Endothelial cell of umbilical vein (primary cell): Measurements from ENCODE around the gene BEX3. TPM values are rescaled to one million over a fixed set of nuclear protein-coding genes. Genes with fewer than 3 reads are reported as not detected.

Experiments
- BruUV-seq: library from RNA; stranded (reverse); fragments of 400-500 nt; replicated peaks from 2 replicates; lab custom pipeline; 2021; lab: Mats Ljungman, UMichigan
- CTCF ChIA-PET: fragments of 300-600, 350-600 bp; sonication (Branson Sonifier 250); formaldehyde crosslinking; loops from one replicate; lab custom pipeline; 2021; ENCODE audit warnings: antibody characterized with exemption, inconsistent platforms; lab: Charles Lee
- POLR2A ChIA-PET: fragments of 300-600, 350-600 bp; sonication (Branson Sonifier 250); formaldehyde crosslinking; loops from one replicate; lab custom pipeline; 2021; ENCODE audit warnings: antibody characterized with exemption, inconsistent platforms; lab: Charles Lee
- DNase-seq: peaks from one replicate; pipeline ENCODE4 v3.0.0-alpha.2; 2011; ENCODE audit warnings: low read depth, low spot score
- FAIRE-seq: peaks from 2 replicates; lab custom pipeline; 2011; peaks lifted over from hg19 to GRCh38; lab: Jason Lieb, UNC
- H2AFZ ChIP-seq: 2 replicates; pipeline ENCODE4 v1.6.0; 2012; ENCODE audit warnings: low read depth, low read length, control low read depth, inconsistent platforms
- H3K27ac ChIP-seq: 2 replicates; pipeline ENCODE4 v1.5.1; 2011; ENCODE audit warnings: low read depth, mild to moderate bottlenecking, control low read depth, low read length, moderate library complexity; ENCODE audit not compliant: insufficient read depth
- H3K27me3 ChIP-seq, 2 experiments: 2 replicates each; pipeline versions ENCODE4 v1.6.0 to v1.6.1; 2011; ENCODE audit warnings: low read length in 2 of 2, mixed read lengths in 1 of 2; ENCODE audit not compliant: control insufficient read depth in 2 of 2, insufficient read depth in 2 of 2
- H3K36me3 ChIP-seq, 2 experiments: 2 replicates in 1 of 2; 3 replicates in 1 of 2; pipeline ENCODE4 v1.5.1; 2011; ENCODE audit warnings: low read length in 2 of 2, mild to moderate bottlenecking in 1 of 2, moderate library complexity in 1 of 2; ENCODE audit not compliant: control insufficient read depth in 2 of 2, insufficient read depth in 2 of 2; ENCODE audit errors: extremely low read depth in 1 of 2
- H3K4me1 ChIP-seq: 3 replicates; pipeline ENCODE4 v1.5.1; 2011; ENCODE audit warnings: mild to moderate bottlenecking, low read length; ENCODE audit not compliant: control insufficient read depth, insufficient read depth; ENCODE audit errors: extremely low read depth
- H3K4me2 ChIP-seq: 2 replicates; pipeline ENCODE4 v1.6.1; 2011; ENCODE audit warnings: low read length, control low read depth, mixed read lengths; ENCODE audit not compliant: insufficient read depth
- H3K4me3 ChIP-seq, 3 experiments: fragments of 200-600 bp in 1 of 3; sonication (generic), shearing (Covaris generic) in 1 of 3; replicated peaks in 1 of 3; 2 replicates each; pipeline ENCODE4 v1.5.1; 2011 to 2016; ENCODE audit warnings: control low read depth in 3 of 3, low read length in 3 of 3, mild to moderate bottlenecking in 2 of 3, inconsistent platforms in 1 of 3, low read depth in 1 of 3, moderate library complexity in 1 of 3; ENCODE audit not compliant: insufficient read depth in 1 of 3
- H3K79me2 ChIP-seq: 2 replicates; pipeline ENCODE4 v1.6.0; 2012; ENCODE audit warnings: low read length, inconsistent platforms; ENCODE audit not compliant: control insufficient read depth, insufficient read depth
- H3K9ac ChIP-seq: replicated peaks from 2 replicates; pipeline ENCODE3; 2011; ENCODE audit warnings: low read length, control low read depth; ENCODE audit not compliant: insufficient read depth; ENCODE audit errors: extremely low read depth
- H3K9me1 ChIP-seq: replicated peaks from 3 replicates; pipeline ENCODE4 v1.6.0; 2011; ENCODE audit warnings: mild to moderate bottlenecking, low read length; ENCODE audit not compliant: control insufficient read depth, insufficient read depth; ENCODE audit errors: extremely low read depth
- H3K9me3 ChIP-seq: replicated peaks from 2 replicates; pipeline ENCODE4 v1.5.1; 2012; ENCODE audit warnings: low read length, inconsistent platforms; ENCODE audit not compliant: control insufficient read depth, insufficient read depth
- H4K20me1 ChIP-seq: replicated peaks from 2 replicates; pipeline ENCODE3; 2011; ENCODE audit warnings: mild to moderate bottlenecking, low read length; ENCODE audit not compliant: control insufficient read depth, insufficient read depth; ENCODE audit errors: extremely low read depth
- EZH2 ChIP-seq: IDR thresholded peaks from 2 replicates; pipeline ENCODE4 v1.6.1; 2012; ENCODE audit warnings: borderline replicate concordance, low read depth, mild to moderate bottlenecking, moderate library complexity, low read length, inconsistent platforms; ENCODE audit not compliant: severe bottlenecking
- MAX ChIP-seq: IDR thresholded peaks from 2 replicates; pipeline ENCODE4 v1.6.1; 2011; ENCODE audit not compliant: insufficient read depth, insufficient read length
- dilution Hi-C: fragments of 300-500 bp; cut with MboI; formaldehyde crosslinking; loops from one replicate; pipeline ENCODE4 v1.15.0; 2019; ENCODE audit warnings: low sequenced_read_pairs; ENCODE audit not compliant: extremely low pct_ligation_motif_present
- intact Hi-C: fragments of 100-400 bp; cut with micrococcal nuclease; formaldehyde crosslinking; loops from one replicate; pipeline ENCODE4 v1.10.0; 2022
- polyA plus RNA-seq, 4 experiments: library from polyadenylated mRNA; depleted of rRNA in 3 of 4; stranded (reverse) in 3 of 4; unstranded in 1 of 4; fragments of >200 nt; gene quantifications; 2 replicates each; pipeline versions ENCODE4 v1.2.1 to v1.2.3, GENCODE V29; 2011 to 2012; ENCODE audit warnings: missing spikeins in 1 of 4
- total RNA-seq: library from RNA; stranded (reverse); gene quantifications from 2 replicates; pipeline ENCODE4 v1.2.3, GENCODE V29; 2021
- TF ChIP-seq, protein P1 (sequence below), 2 donors: IDR thresholded peaks; 1 replicate in 1 of 2; 2 replicates in 1 of 2; pipeline ENCODE4 v1.5.1; 2011; ENCODE audit warnings: low read length in 2 of 2, mild to moderate bottlenecking in 2 of 2, moderate library complexity in 2 of 2, control low read depth in 1 of 2, inconsistent platforms in 1 of 2, low read depth in 1 of 2; ENCODE audit not compliant: insufficient read depth in 1 of 2; ENCODE audit errors: extremely low read depth in 1 of 2

Gene BEX3
- total and polyA plus RNA-seq, 2 donors (not counting 3 experiments of a cell fraction or from before 2014, with no cell fraction given): 227 to 332 TPM

DNA sequence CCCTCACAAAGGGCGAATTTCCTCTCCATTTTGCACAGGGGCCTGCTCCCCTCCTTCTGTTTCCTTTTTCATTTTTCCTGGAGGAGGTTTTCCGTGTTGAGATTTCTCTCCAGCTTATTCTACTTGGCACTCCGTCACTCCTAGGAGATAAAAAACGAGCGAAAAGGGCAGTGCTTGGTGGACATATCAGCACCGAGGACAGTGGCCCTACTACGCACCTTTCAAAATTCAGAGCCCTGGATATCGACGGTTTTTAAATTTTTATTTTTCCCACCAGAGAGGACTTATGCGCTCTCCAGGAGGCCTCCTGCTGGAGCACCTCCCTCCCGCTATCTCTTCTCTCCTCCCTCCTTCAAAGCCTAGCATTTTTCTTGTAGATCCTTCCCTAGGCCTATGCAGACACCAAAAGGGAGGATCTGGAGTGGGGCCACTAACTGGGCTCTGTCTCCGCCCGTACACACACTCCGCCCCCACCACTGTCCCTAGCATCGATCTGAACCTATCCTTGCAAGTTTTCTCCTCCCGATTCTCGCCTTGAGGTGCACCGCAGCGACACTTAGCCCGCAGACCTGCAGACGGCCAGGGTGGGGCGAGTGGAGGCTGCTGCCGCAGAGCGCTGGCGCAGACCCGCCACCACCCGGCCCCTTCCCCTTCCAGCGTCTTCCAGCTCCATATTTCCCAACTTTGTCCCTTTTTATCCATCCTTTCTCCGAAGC, 28.5 kb upstream of the BEX3 start:
- H3K4me2 ChIP-seq: no peak overlapping the region
- no peaks in the 10 kb centered on the region for H3K9me1 ChIP-seq
- H2AFZ ChIP-seq: no peak overlapping the region
- no peak overlapping the region for H3K9ac ChIP-seq
- no peak for FAIRE-seq
- POLR2A ChIA-PET: no interaction called here
- H4K20me1 ChIP-seq: no peaks in the 10 kb centered on the region
- H3K4me1 ChIP-seq: peaks cover 9% of the 10 kb centered on the region
- H3K27ac ChIP-seq: no peak overlapping the region
- H3K27me3 ChIP-seq: no peaks in the 10 kb centered on the region
- dilution Hi-C loops (no loop called here), intact Hi-C loops (no loop called here)
- BruUV-seq: no TSS peak
- no peaks in the 10 kb centered on the region for H3K79me2 ChIP-seq
- H3K4me3 ChIP-seq: no peak overlapping the region
- CTCF ChIA-PET: interaction anchor here (0.9 kb wide), 1 partner anchor 27 kb away, joined by 6 read pairs; no protein-coding TSS in a partner anchor
- no peaks in the 10 kb centered on the region for H3K9me3 ChIP-seq
- DNase-seq: no peak
- no peaks in the 10 kb centered on the region for H3K36me3 ChIP-seq
- no peak for TF ChIP-seq EZH2
- TF ChIP-seq, protein P1, sequence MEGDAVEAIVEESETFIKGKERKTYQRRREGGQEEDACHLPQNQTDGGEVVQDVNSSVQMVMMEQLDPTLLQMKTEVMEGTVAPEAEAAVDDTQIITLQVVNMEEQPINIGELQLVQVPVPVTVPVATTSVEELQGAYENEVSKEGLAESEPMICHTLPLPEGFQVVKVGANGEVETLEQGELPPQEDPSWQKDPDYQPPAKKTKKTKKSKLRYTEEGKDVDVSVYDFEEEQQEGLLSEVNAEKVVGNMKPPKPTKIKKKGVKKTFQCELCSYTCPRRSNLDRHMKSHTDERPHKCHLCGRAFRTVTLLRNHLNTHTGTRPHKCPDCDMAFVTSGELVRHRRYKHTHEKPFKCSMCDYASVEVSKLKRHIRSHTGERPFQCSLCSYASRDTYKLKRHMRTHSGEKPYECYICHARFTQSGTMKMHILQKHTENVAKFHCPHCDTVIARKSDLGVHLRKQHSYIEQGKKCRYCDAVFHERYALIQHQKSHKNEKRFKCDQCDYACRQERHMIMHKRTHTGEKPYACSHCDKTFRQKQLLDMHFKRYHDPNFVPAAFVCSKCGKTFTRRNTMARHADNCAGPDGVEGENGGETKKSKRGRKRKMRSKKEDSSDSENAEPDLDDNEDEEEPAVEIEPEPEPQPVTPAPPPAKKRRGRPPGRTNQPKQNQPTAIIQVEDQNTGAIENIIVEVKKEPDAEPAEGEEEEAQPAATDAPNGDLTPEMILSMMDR (IDR thresholded peaks at IDR 0.05; ENCODE audit: extremely low read depth in 1 of 2, insufficient read depth in 1 of 2, low read depth in 1 of 2, low read length in 2 of 2): no peak
- TF ChIP-seq MAX: no peak
